Measurements from ENCODE around the gene CDH4.

DNA sequence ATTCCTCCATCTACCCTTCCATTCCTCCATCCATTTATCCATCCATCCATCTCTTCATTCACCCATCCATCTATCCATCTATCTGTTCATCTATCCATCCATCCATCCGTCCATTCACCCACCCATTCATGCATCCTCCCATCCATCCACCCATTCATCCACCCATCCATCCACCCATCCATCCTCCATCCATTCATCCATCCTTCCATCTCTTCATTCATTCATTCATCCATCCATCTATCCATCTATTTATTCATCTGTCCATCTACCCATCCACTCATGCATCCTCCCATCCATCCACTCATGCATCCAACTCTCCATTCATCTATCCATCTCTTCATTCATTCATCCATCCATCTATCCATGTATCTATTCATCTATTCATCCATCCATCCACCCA, 380.9 kb downstream of the CDH4 start:
- TF ChIP-seq POLR2AphosphoS5 (IDR thresholded peaks at IDR 0.05): no peak
- TF ChIP-seq, protein P1, sequence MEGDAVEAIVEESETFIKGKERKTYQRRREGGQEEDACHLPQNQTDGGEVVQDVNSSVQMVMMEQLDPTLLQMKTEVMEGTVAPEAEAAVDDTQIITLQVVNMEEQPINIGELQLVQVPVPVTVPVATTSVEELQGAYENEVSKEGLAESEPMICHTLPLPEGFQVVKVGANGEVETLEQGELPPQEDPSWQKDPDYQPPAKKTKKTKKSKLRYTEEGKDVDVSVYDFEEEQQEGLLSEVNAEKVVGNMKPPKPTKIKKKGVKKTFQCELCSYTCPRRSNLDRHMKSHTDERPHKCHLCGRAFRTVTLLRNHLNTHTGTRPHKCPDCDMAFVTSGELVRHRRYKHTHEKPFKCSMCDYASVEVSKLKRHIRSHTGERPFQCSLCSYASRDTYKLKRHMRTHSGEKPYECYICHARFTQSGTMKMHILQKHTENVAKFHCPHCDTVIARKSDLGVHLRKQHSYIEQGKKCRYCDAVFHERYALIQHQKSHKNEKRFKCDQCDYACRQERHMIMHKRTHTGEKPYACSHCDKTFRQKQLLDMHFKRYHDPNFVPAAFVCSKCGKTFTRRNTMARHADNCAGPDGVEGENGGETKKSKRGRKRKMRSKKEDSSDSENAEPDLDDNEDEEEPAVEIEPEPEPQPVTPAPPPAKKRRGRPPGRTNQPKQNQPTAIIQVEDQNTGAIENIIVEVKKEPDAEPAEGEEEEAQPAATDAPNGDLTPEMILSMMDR (IDR thresholded peaks at IDR 0.05): no peak
- no peak for TF ChIP-seq POLR2A (IDR thresholded peaks at IDR 0.05)

Measured in upper lobe of left lung (tissue), 4 donors.